Neuronal stem cell (in vitro differentiated cells): ENCODE data around the gene TMA7B.
"Not testable (repeated sequence)": the region's sequence is repeated elsewhere in the genome, so short reads cannot be mapped to it uniquely, and the experiment has no call there.

Experiments
- DNase-seq: peaks from one replicate; pipeline ENCODE4 v3.0.0-alpha.2; 2013; ENCODE audit warnings: low spot score
- H2AFZ ChIP-seq: one replicate; pipeline ENCODE4 v1.6.1; 2013; ENCODE audit warnings: mild to moderate bottlenecking, low read length, inconsistent platforms
- H2AK5ac ChIP-seq: 2 replicates; pipeline ENCODE4 v1.6.1; 2013; ENCODE audit warnings: low read depth, mild to moderate bottlenecking, inconsistent platforms, low read length, moderate library complexity, mixed read lengths
- H2BK120ac ChIP-seq: 2 replicates; pipeline ENCODE4 v1.6.1; 2013; ENCODE audit warnings: low read depth, mild to moderate bottlenecking, inconsistent platforms, low read length, moderate library complexity, mixed read lengths
- H2BK12ac ChIP-seq: one replicate; pipeline ENCODE4 v1.6.1; 2013; ENCODE audit warnings: low read length, inconsistent platforms
- H2BK15ac ChIP-seq: 2 replicates; pipeline ENCODE4 v1.6.1; 2013; ENCODE audit warnings: mild to moderate bottlenecking, low read length, inconsistent platforms, mixed read lengths
- H2BK5ac ChIP-seq: one replicate; pipeline ENCODE4 v1.6.1; 2013; ENCODE audit warnings: inconsistent platforms, mild to moderate bottlenecking, low read length, moderate library complexity
- H3K14ac ChIP-seq: one replicate; pipeline ENCODE4 v1.6.1; 2013; ENCODE audit warnings: low read length, inconsistent platforms
- H3K18ac ChIP-seq: 2 replicates; pipeline ENCODE4 v1.6.1; 2013; ENCODE audit warnings: low read length, inconsistent platforms
- H3K23ac ChIP-seq: 2 replicates; pipeline ENCODE4 v1.6.1; 2013; ENCODE audit warnings: low read depth, mild to moderate bottlenecking, mixed read lengths, low read length, inconsistent platforms; ENCODE audit not compliant: poor library complexity
- H3K27ac ChIP-seq: replicated peaks from 3 replicates; pipeline ENCODE4 v1.5.1; 2013; ENCODE audit warnings: low read length, inconsistent platforms
- H3K27me3 ChIP-seq, 3 experiments: 2 replicates each; pipeline ENCODE4 v1.6.1; 2013; ENCODE audit warnings: low read length in 3 of 3, mild to moderate bottlenecking in 2 of 3, inconsistent platforms in 1 of 3, low read depth in 1 of 3, mixed read lengths in 1 of 3, moderate library complexity in 1 of 3; ENCODE audit not compliant: control insufficient read depth in 3 of 3, insufficient read depth in 3 of 3
- H3K36me3 ChIP-seq, 2 donors: replicated peaks in 1 of 2; 2 replicates each; pipeline ENCODE4 v1.6.1; 2013; ENCODE audit warnings: low read length in 2 of 2; ENCODE audit not compliant: control insufficient read depth in 2 of 2, insufficient read depth in 2 of 2
- H3K4ac ChIP-seq: 2 replicates; pipeline ENCODE4 v1.6.1; 2013; ENCODE audit warnings: inconsistent platforms, mild to moderate bottlenecking, low read length, moderate library complexity
- H3K4me1 ChIP-seq, 2 donors: 1 replicate in 1 of 2; 2 replicates in 1 of 2; pipeline ENCODE4 v1.6.1; 2013; ENCODE audit warnings: low read length in 2 of 2, low read depth in 1 of 2; ENCODE audit not compliant: control insufficient read depth in 2 of 2, insufficient read depth in 1 of 2
- H3K4me2 ChIP-seq: one replicate; pipeline ENCODE4 v1.6.1; 2013; ENCODE audit warnings: mild to moderate bottlenecking, low read length, inconsistent platforms; ENCODE audit not compliant: insufficient read depth, poor library complexity, severe bottlenecking
- H3K4me3 ChIP-seq, 2 donors: 2 replicates each; pipeline ENCODE4 v1.5.1; 2013; ENCODE audit warnings: low read length in 2 of 2, mild to moderate bottlenecking in 2 of 2, inconsistent platforms in 1 of 2, moderate library complexity in 1 of 2
- H3K79me1 ChIP-seq: one replicate; pipeline ENCODE4 v1.6.1; 2013; ENCODE audit warnings: low read depth, mild to moderate bottlenecking, inconsistent platforms, low read length, moderate library complexity
- H3K9ac ChIP-seq: one replicate; pipeline ENCODE4 v1.6.1; 2013; ENCODE audit warnings: mild to moderate bottlenecking, low read depth, low read length, inconsistent platforms; ENCODE audit not compliant: poor library complexity
- H3K9me3 ChIP-seq, 2 donors: replicated peaks in 1 of 2; 2 replicates each; pipeline versions ENCODE3 to v1.6.1; 2013; ENCODE audit warnings: low read length in 2 of 2, mild to moderate bottlenecking in 2 of 2, inconsistent platforms in 1 of 2, low read depth in 1 of 2, mixed read lengths in 1 of 2, moderate library complexity in 1 of 2; ENCODE audit not compliant: control insufficient read depth in 2 of 2, insufficient read depth in 1 of 2
- H4K8ac ChIP-seq: one replicate; pipeline ENCODE4 v1.6.1; 2013; ENCODE audit warnings: low read depth, mild to moderate bottlenecking, inconsistent platforms, low read length, moderate library complexity
- H4K91ac ChIP-seq: one replicate; pipeline ENCODE4 v1.6.1; 2013; ENCODE audit warnings: low read length, low read depth, mild to moderate bottlenecking, inconsistent platforms; ENCODE audit not compliant: poor library complexity
- WGBS, 2 donors: extraction: QIAGEN DNeasy Blood & Tissue Kit; methylation state at CpG; one replicate each; pipeline ENCODE4 v1.1.7; 2013; ENCODE audit warnings: missing lambda C conversion rate in 2 of 2, mixed read lengths in 1 of 2; ENCODE audit not compliant: insufficient read length in 2 of 2, insufficient replicate concordance in 1 of 2; ENCODE audit errors: extremely low coverage in 2 of 2; 5-methylcytosine and 5-hydroxymethylcytosine counted together

TMA7B gene

GRCh38 chr22:39990686-39991085 is 30.5 kb downstream of the TMA7B start:
- H3K4me1 ChIP-seq, result peaks cover 0 to 2% of the 10 kb centered on the region in 2 donors
- no CpG with 5 or more reads among the region's 3 CpGs for WGBS, 2 donors
- H2BK5ac ChIP-seq, result no peak overlapping the region
- no peak overlapping the region for H2BK15ac ChIP-seq
- H3K27me3 ChIP-seq, result peaks cover 8 to 69% (median 32%) of the 10 kb centered on the region in 3 experiments
- H4K91ac ChIP-seq, result no peak overlapping the region
- no peak overlapping the region for H2AK5ac ChIP-seq
- no peak overlapping the region for H2BK120ac ChIP-seq
- H3K18ac ChIP-seq, result no peak overlapping the region
- no peak overlapping the region for H3K4ac ChIP-seq
- H3K14ac ChIP-seq, result no peak overlapping the region
- H3K4me2 ChIP-seq, result no peak overlapping the region
- H3K4me3 ChIP-seq, result no peak overlapping the region
- no peak for DNase-seq
- no peak overlapping the region for H3K9ac ChIP-seq
- no peaks in the 10 kb centered on the region for H3K36me3 ChIP-seq
- H3K23ac ChIP-seq, result no peak overlapping the region
- no peak overlapping the region for H3K27ac ChIP-seq
- H3K9me3 ChIP-seq, result peaks cover 0 to 2% of the 10 kb centered on the region in 2 donors
- H3K79me1 ChIP-seq, result no peaks in the 10 kb centered on the region
- no peak overlapping the region for H2AFZ ChIP-seq
- no peak overlapping the region for H4K8ac ChIP-seq
- H2BK12ac ChIP-seq, result no peak overlapping the region

GRCh38 chr22:39991159-39991860 is 31.1 kb downstream of the TMA7B start:
- Histone ChIP-seq H3K36me3 (no peaks in the 10 kb centered on the region), H2BK5ac (no peak overlapping the region), H2AFZ (no peak overlapping the region), H3K4me1 (peaks cover 0 to 2% of the 10 kb centered on the region in 2 donors), H3K9me3 (peaks cover 0 to 2% of the 10 kb centered on the region in 2 donors), H2AK5ac (no peak overlapping the region), H2BK120ac (no peak overlapping the region), H3K27ac (no peak overlapping the region), H2BK12ac (no peak overlapping the region), H3K79me1 (no peaks in the 10 kb centered on the region), H4K8ac (no peak overlapping the region), H4K91ac (no peak overlapping the region), H3K18ac (no peak overlapping the region), H3K4ac (no peak overlapping the region), H3K4me3 (no peak overlapping the region), H3K23ac (no peak overlapping the region), H3K14ac (no peak overlapping the region), H2BK15ac (no peak overlapping the region), H3K27me3 (peaks cover 10 to 71% (median 36%) of the 10 kb centered on the region in 3 experiments), H3K4me2 (no peak overlapping the region), H3K9ac (no peak overlapping the region)
- no peak for DNase-seq
- WGBS, 2 donors, result no CpG with 5 or more reads among the region's 9 CpGs

GRCh38 chr22:39992088-39992826 is 32.1 kb downstream of the TMA7B start:
- Histone ChIP-seq H3K4me3 (no peak overlapping the region), H2BK5ac (no peak overlapping the region), H3K79me1 (no peaks in the 10 kb centered on the region), H3K14ac (no peak overlapping the region), H3K9me3 (peaks cover 0 to 2% of the 10 kb centered on the region in 2 donors), H2BK120ac (no peak overlapping the region), H4K8ac (no peak overlapping the region), H3K4me1 (peaks cover 5 to 8% of the 10 kb centered on the region in 2 donors), H3K27ac (no peak overlapping the region), H2BK12ac (no peak overlapping the region), H3K27me3 (peaks cover 10 to 74% (median 36%) of the 10 kb centered on the region in 3 experiments), H2AFZ (no peak overlapping the region), H2BK15ac (no peak overlapping the region), H3K9ac (no peak overlapping the region), H4K91ac (no peak overlapping the region), H2AK5ac (no peak overlapping the region), H3K18ac (no peak overlapping the region), H3K4ac (no peak overlapping the region), H3K4me2 (no peak overlapping the region), H3K23ac (no peak overlapping the region), H3K36me3 (no peaks in the 10 kb centered on the region)
- no peak for DNase-seq
- WGBS, 2 donors, result no CpG with 5 or more reads among the region's 5 CpGs

GRCh38 chr22:39992894-39993293 is 32.7 kb downstream of the TMA7B start:
- H2AK5ac ChIP-seq, H4K91ac ChIP-seq, H3K23ac ChIP-seq, H3K9me3 ChIP-seq, H3K4me3 ChIP-seq, DNase-seq, H2BK12ac ChIP-seq, H3K27ac ChIP-seq, H2BK5ac ChIP-seq, H3K4me2 ChIP-seq, H2BK120ac ChIP-seq, H2BK15ac ChIP-seq, H3K4ac ChIP-seq, H2AFZ ChIP-seq, H3K9ac ChIP-seq, H4K8ac ChIP-seq, H3K79me1 ChIP-seq, H3K36me3 ChIP-seq, H3K18ac ChIP-seq, H3K14ac ChIP-seq: not testable (repeated sequence)
- H3K4me1 ChIP-seq, result peaks cover 8 to 14% of the 10 kb centered on the region in 2 donors
- no CpG with 5 or more reads among the region's 7 CpGs for WGBS, 2 donors
- H3K27me3 ChIP-seq, result peaks cover 10 to 80% (median 36%) of the 10 kb centered on the region in 3 experiments
